Bronchial epithelial cell (primary cell): ENCODE data around the gene ADAMTS3. TPM values are rescaled to one million over a fixed set of nuclear protein-coding genes. Genes with fewer than 3 reads are reported as not detected.

ENCODE experiments used
- DNase-seq: peaks from one replicate; pipeline ENCODE4 v3.0.0-alpha.2; 2010; ENCODE audit warnings: low read depth
- FAIRE-seq: peaks from 2 replicates; lab custom pipeline; 2011; peaks lifted over from hg19 to GRCh38; lab: Jason Lieb, UNC
- H3K27me3 ChIP-seq: 2 replicates; pipeline ENCODE4 v1.5.1; 2011; ENCODE audit warnings: low read length; ENCODE audit not compliant: control insufficient read depth, insufficient read depth
- H3K36me3 ChIP-seq: 2 replicates; pipeline ENCODE4 v1.5.1; 2011; ENCODE audit warnings: low read length; ENCODE audit not compliant: control insufficient read depth, insufficient read depth
- H3K4me3 ChIP-seq: 2 replicates; pipeline ENCODE4 v1.5.1; 2011; ENCODE audit warnings: mild to moderate bottlenecking, low read depth, low read length, control low read depth
- total RNA-seq: library from RNA; depleted of rRNA; stranded (reverse); fragments of >200 nt; gene quantifications from 2 replicates; pipeline ENCODE4 v1.2.1, GENCODE V29; 2014
- TF ChIP-seq, protein P1 (sequence below): IDR thresholded peaks from 2 replicates; pipeline ENCODE4 v1.5.1; 2011; ENCODE audit warnings: mild to moderate bottlenecking, moderate library complexity, low read length, control low read depth, inconsistent platforms; ENCODE audit not compliant: insufficient read depth, severe bottlenecking

Gene ADAMTS3
- total RNA-seq, 1 donor from 2014 or later, result 0.79 TPM

DNA sequence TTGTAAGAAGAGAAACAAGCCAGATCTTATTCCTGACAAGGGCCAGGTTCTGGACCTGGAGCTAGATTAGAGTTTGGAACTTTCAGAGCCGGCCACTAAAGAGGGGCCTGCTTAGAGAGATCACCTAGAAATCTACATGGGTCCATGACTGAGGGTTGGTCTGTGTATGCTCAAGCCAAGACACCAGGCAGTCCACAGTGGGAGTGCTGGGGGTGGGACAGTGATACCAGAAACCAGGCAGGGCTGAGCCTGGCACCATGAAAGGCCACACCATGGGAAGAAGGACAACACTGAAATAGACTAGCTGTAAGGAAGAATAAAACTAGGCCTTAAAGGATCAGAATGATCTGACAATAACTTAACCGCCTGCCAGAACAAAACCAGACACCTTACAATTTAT lies 267.3 kb downstream of the ADAMTS3 start:
- H3K4me3 ChIP-seq, result no peak overlapping the region
- no peak for FAIRE-seq
- H3K27me3 ChIP-seq, result no peaks in the 10 kb centered on the region
- no peaks in the 10 kb centered on the region for H3K36me3 ChIP-seq
- TF ChIP-seq, protein P1, sequence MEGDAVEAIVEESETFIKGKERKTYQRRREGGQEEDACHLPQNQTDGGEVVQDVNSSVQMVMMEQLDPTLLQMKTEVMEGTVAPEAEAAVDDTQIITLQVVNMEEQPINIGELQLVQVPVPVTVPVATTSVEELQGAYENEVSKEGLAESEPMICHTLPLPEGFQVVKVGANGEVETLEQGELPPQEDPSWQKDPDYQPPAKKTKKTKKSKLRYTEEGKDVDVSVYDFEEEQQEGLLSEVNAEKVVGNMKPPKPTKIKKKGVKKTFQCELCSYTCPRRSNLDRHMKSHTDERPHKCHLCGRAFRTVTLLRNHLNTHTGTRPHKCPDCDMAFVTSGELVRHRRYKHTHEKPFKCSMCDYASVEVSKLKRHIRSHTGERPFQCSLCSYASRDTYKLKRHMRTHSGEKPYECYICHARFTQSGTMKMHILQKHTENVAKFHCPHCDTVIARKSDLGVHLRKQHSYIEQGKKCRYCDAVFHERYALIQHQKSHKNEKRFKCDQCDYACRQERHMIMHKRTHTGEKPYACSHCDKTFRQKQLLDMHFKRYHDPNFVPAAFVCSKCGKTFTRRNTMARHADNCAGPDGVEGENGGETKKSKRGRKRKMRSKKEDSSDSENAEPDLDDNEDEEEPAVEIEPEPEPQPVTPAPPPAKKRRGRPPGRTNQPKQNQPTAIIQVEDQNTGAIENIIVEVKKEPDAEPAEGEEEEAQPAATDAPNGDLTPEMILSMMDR, result no peak
- DNase-seq, result no peak

DNA sequence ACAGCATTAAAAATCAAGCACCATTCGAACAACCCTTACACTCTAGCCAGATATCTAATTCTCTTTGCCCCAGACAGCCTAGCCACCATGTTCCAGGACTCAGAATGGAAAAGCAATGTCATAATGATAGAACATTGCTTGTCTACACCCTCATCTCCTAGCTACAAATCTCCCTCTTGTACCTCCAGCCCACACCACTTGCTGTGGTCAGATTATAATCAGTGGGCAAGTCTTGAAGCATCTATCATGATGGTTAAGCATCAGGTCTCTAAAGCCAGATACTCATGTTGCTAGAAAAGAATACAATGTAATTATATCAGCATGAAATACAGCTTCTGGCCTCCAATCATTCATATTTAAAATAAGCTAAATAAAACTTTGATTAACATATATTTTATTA lies 268.9 kb downstream of the ADAMTS3 start:
- Histone ChIP-seq H3K4me3 (no peak overlapping the region), H3K36me3 (no peaks in the 10 kb centered on the region), H3K27me3 (no peaks in the 10 kb centered on the region)
- FAIRE-seq (no peak), DNase-seq (no peak)
- TF ChIP-seq, protein P1, result no peak

DNA sequence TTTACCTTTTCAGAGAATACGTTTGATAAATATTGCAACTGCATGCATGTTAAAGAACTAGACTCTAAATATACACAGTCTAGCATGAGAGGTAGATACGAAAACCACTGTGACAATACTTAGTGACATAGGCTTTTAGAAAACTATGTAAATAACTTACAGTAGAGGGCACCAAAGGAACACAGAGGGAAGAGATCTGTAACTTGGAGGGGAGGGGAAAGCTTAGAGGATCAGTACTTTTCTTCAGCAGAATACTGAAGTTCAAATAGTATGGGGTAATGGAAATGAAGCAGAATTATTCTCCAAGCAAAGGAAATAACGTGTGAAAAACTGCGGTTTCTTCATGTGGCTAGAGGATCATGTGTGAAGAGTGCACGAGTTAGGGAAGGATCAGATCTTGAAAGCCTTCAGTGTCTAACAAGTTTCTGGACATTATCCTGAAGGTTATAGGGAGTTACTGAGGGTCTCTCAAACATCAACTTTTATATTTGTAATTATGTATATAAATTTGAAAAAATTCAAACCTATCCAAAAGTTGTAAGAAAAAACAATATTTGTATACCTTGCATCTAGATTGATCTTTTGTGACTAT lies 273.0 kb downstream of the ADAMTS3 start:
- Histone ChIP-seq H3K27me3 (no peaks in the 10 kb centered on the region), H3K4me3 (no peak overlapping the region), H3K36me3 (no peaks in the 10 kb centered on the region)
- FAIRE-seq, result no peak
- TF ChIP-seq, protein P1, result peak; percentile 55
- DNase-seq, result peak; percentile 57

DNA sequence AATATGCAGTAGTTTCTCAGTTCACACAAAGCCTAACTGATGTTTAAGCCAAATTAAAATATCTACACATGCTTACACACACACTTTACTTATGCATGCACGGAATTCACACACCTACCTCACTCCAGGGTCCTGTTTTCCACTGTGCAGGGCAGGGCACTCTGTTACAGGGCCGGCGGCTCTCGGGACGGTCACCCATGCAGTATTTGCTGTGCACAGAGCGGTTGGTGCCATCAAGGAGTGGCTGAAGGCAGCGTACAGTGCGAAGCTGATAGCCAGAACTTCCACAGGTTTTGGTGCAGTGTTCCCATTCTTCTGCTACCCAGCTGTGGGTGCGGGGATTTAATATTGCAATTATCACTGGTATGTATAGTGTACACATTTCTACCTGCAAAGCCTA lies 278.3 kb downstream of the ADAMTS3 start:
- Histone ChIP-seq H3K27me3 (no peaks in the 10 kb centered on the region), H3K36me3 (no peaks in the 10 kb centered on the region), H3K4me3 (no peak overlapping the region)
- TF ChIP-seq, protein P1, result no peak
- FAIRE-seq (no peak), DNase-seq (no peak)

DNA sequence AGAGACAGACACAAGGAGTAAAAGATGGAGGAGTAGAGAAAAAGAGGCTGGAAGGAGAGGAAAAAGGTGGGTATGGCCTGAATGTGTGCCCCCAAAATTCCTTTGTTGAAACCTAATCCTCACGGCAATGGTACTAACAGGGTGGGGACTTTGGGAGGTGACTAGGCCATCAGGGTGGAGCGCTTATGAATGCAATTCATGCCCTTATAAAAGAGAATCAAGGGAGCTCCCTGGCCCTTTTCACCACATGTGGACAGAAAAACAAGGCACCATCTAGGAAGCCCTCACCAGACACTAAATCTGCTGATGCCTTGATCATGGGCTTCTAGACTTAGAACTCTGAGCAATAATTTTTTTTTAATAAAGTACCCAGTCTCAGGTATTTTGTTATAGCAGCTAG lies 282.1 kb downstream of the ADAMTS3 start:
- no peak for DNase-seq
- Histone ChIP-seq H3K36me3 (no peaks in the 10 kb centered on the region), H3K4me3 (no peak overlapping the region), H3K27me3 (no peaks in the 10 kb centered on the region)
- TF ChIP-seq, protein P1, result no peak
- FAIRE-seq, result no peak

DNA sequence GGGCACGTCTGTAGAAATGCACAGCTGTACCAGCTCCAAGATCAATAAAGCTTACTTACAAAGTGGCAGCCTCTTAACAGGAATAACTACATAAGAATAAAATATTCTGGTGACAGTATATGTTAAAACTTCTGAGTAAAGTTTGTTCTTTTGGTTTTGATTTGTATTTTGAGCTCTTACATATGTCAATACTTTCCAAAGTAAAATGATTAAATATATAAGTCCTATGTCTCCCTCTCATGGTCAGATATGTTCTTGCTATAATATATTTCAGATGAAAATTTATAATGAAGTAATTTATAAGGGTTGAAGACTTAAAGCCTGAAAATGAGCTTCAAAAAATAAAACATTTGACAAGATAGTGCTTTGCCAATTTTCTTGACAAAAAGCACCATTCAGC lies 282.8 kb downstream of the ADAMTS3 start:
- DNase-seq (peak; percentile 48), FAIRE-seq (no peak)
- TF ChIP-seq, protein P1, result no peak

More for the DNA sequence above, 282.8 kb downstream of the ADAMTS3 start:
- H3K36me3 ChIP-seq, result no peaks in the 10 kb centered on the region
- no peak overlapping the region for H3K4me3 ChIP-seq
- no peaks in the 10 kb centered on the region for H3K27me3 ChIP-seq
